B cell (primary cell): ENCODE measurements around the gene NPL. TPM values are rescaled to one million over a fixed set of nuclear protein-coding genes. Genes with fewer than 3 reads are reported as not detected.

ENCODE experiments used
- ATAC-seq: fragments of 200-7000 bp; cut with Tn5 transposase; one replicate; pipeline ENCODE4 v1.10.0; 2021; ENCODE audit warnings: low read depth, mild to moderate bottlenecking, moderate number of reproducible peaks, moderate library complexity
- CTCF ChIA-PET: fragments of 350-600 bp; sonication (Branson Sonifier 250); formaldehyde crosslinking; loops from one replicate; lab custom pipeline; 2021; ENCODE audit warnings: antibody characterized with exemption, inconsistent platforms; lab: Charles Lee
- POLR2A ChIA-PET: fragments of 350-600 bp; sonication (Branson Sonifier 250); formaldehyde crosslinking; loops from one replicate; lab custom pipeline; 2021; ENCODE audit warnings: antibody characterized with exemption; lab: Charles Lee
- DNase-seq: peaks from one replicate; pipeline ENCODE4 v3.0.0; 2013
- H2AFZ ChIP-seq: 2 replicates; pipeline ENCODE4 v1.6.1; 2012; ENCODE audit warnings: mild to moderate bottlenecking, low read depth, low read length; ENCODE audit not compliant: insufficient read depth, poor library complexity, severe bottlenecking
- H3K27ac ChIP-seq, 2 donors: 1 replicate in 1 of 2; 2 replicates in 1 of 2; pipeline ENCODE4 v1.5.1; 2012 to 2013; ENCODE audit warnings: low read length in 2 of 2, mild to moderate bottlenecking in 2 of 2, moderate library complexity in 1 of 2
- H3K27me3 ChIP-seq, 4 experiments: fragments of 200-600 bp in 1 of 4; sonication (generic) in 1 of 4; replicated peaks in 1 of 4; 1 replicate in 2 of 4; 2 replicates in 2 of 4; pipeline versions ENCODE4 v1.6.1 to v1.7.0; 2013 to 2016; ENCODE audit warnings: low read length in 3 of 4, mild to moderate bottlenecking in 2 of 4, mixed read lengths in 1 of 4, moderate library complexity in 1 of 4; ENCODE audit not compliant: insufficient read depth in 4 of 4, control insufficient read depth in 3 of 4; ENCODE audit errors: control extremely low read depth in 1 of 4
- H3K36me3 ChIP-seq, 2 experiments: replicated peaks in 1 of 2; 1 replicate in 1 of 2; 2 replicates in 1 of 2; pipeline versions ENCODE4 v1.6.1 to v1.7.1; 2013; ENCODE audit warnings: low read length in 1 of 2; ENCODE audit not compliant: insufficient read depth in 2 of 2, control insufficient read depth in 1 of 2; ENCODE audit errors: control extremely low read depth in 1 of 2, extremely low read depth in 1 of 2
- H3K4me1 ChIP-seq, 2 donors: fragments of 200-600 bp in 1 of 2; sonication (generic) in 1 of 2; 1 replicate in 1 of 2; 2 replicates in 1 of 2; pipeline versions ENCODE4 v1.5.1 to v1.6.1; 2013 to 2017; ENCODE audit warnings: low read length in 2 of 2; ENCODE audit not compliant: control insufficient read depth in 2 of 2, insufficient read depth in 2 of 2
- H3K4me2 ChIP-seq: replicated peaks from 2 replicates; pipeline ENCODE3; 2012; ENCODE audit warnings: mild to moderate bottlenecking, low read depth, low read length; ENCODE audit not compliant: poor library complexity, severe bottlenecking
- H3K4me3 ChIP-seq, 5 experiments: fragments of 200-600 bp in 1 of 5; sonication (generic) in 1 of 5; 1 replicate in 3 of 5; 2 replicates in 2 of 5; pipeline versions ENCODE4 v1.5.1 to v1.7.0; 2011 to 2016; ENCODE audit warnings: low read length in 4 of 5, mild to moderate bottlenecking in 4 of 5, low read depth in 2 of 5, control low read depth in 1 of 5, moderate library complexity in 1 of 5; ENCODE audit not compliant: insufficient read depth in 1 of 5; ENCODE audit errors: control extremely low read depth in 1 of 5, extremely low read depth in 1 of 5
- H3K79me2 ChIP-seq: fragments of 200-600 bp; sonication (generic); one replicate; pipeline ENCODE4 v1.6.0; 2016; ENCODE audit warnings: low read length; ENCODE audit not compliant: control insufficient read depth, insufficient read depth
- H3K9ac ChIP-seq: fragments of 200-600 bp; sonication (generic); 2 replicates; pipeline ENCODE4 v1.6.1; 2017; ENCODE audit warnings: mild to moderate bottlenecking, low read length, moderate library complexity
- H3K9me3 ChIP-seq, 3 donors: one replicate each; pipeline versions ENCODE4 v1.6.1 to v1.7.1; 2013; ENCODE audit warnings: low read length in 2 of 3; ENCODE audit not compliant: control insufficient read depth in 2 of 3, insufficient read depth in 1 of 3; ENCODE audit errors: control extremely low read depth in 1 of 3
- H4K20me1 ChIP-seq: 2 replicates; pipeline ENCODE4 v1.6.0; 2012; ENCODE audit warnings: mild to moderate bottlenecking, low read length; ENCODE audit not compliant: insufficient read depth, control insufficient read depth, poor library complexity, severe bottlenecking
- H3K27ac Mint-ChIP-seq: one replicate; pipeline ENCODE4 v1.8.0; 2021; ENCODE audit warnings: mixed read lengths
- H3K27me3 Mint-ChIP-seq: one replicate; pipeline ENCODE4 v1.8.0; 2021; ENCODE audit warnings: mixed read lengths
- H3K4me1 Mint-ChIP-seq: one replicate; pipeline ENCODE4 v1.8.0; 2021; ENCODE audit warnings: mixed read lengths
- H3K4me3 Mint-ChIP-seq: one replicate; pipeline ENCODE4 v1.8.0; 2021; ENCODE audit warnings: mixed read lengths
- H3K9me3 Mint-ChIP-seq: one replicate; pipeline ENCODE4 v1.8.0; 2022; ENCODE audit warnings: mixed read lengths; ENCODE audit not compliant: insufficient read depth
- EZH2 ChIP-seq: IDR thresholded peaks from 2 replicates; pipeline ENCODE4 v1.6.1; 2012; ENCODE audit warnings: borderline replicate concordance, low read depth, mild to moderate bottlenecking, moderate library complexity, low read length; ENCODE audit not compliant: insufficient read depth, poor library complexity, severe bottlenecking
- WGBS: methylation state at CpG from one replicate; pipeline ENCODE4 v1.1.5; 2013; ENCODE audit warnings: missing lambda C conversion rate; ENCODE audit not compliant: insufficient coverage; 5-methylcytosine and 5-hydroxymethylcytosine counted together
- intact Hi-C: fragments of 100-400 bp; cut with micrococcal nuclease; formaldehyde crosslinking; loops from one replicate; pipeline ENCODE4 v1.10.0; 2022
- polyA plus RNA-seq: library from polyadenylated mRNA; depleted of rRNA; stranded (reverse); fragments of >200 nt; gene quantifications from 2 replicates; pipeline ENCODE4 v1.2.3, GENCODE V29; 2012
- total RNA-seq, 2 donors: library from RNA; stranded (reverse); fragments of 120-200 nt in 1 of 2; gene quantifications; 1 replicate in 1 of 2; 2 replicates in 1 of 2; pipeline versions ENCODE4 v1.2.3 to v1.2.4, GENCODE V29; 2013 to 2022
- TF ChIP-seq, protein P1 (sequence below): fragments of 200-600 bp; IDR thresholded peaks from one replicate; pipeline ENCODE4 v1.8.0; 2022; ENCODE audit warnings: antibody characterized with exemption, mild to moderate bottlenecking

Gene NPL
- total and polyA plus RNA-seq, 2 donors (not counting 1 experiment from before 2014, with no cell fraction given): 3.4 to 5.9 TPM

DNA sequence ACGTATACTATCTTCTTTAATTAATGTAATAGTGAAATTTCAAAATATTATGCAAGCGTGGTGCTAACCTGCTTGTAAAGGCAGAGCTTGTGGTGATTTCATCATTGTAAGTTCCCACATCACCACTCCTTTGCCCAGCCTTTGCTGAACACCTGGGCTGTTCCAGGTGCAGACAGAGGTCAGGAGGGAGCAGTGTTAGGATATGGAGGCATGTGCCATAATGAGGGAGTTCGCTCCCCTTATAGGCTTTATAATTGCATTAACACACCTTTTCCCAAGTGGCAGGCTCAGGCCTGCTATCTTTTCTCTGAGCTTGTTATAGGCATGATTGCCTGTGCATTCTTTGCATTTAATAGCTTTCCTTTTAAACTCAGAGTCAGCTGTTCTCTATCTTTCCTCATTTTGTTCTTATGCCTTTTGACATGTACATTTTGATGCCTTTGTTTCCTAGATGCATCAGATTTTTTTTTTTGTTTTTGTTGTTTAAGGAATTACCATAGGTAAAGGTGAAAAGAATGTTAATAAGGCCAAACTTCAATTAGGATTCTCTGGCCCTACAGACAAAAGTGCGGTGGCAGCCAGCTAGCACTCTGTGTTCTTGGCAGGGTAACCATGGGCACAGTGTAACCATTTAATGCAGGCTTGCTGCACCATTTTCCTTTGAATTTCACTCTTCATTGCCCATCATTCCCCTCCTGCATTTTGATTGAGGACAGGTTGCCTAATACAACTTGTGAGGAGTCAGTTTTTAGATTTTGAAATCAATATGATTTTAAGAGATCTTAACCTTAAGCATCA lies 12.6 kb downstream of the NPL start:
- H3K9me3 Mint-ChIP-seq: no peaks in the 10 kb centered on the region
- no peak overlapping the region for H3K4me2 ChIP-seq
- WGBS: 100% methylated on average over 1 of the region's 4 CpGs
- intact Hi-C loops: no loop called here
- H3K4me3 Mint-ChIP-seq: no peak overlapping the region
- no peaks in the 10 kb centered on the region for H3K4me1 ChIP-seq
- H3K36me3 ChIP-seq: no peaks in the 10 kb centered on the region
- CTCF ChIA-PET: interaction anchor here (1.6 kb wide), 1 partner anchor 20 kb away, joined by 4 read pairs; no protein-coding TSS in a partner anchor
- no peak overlapping the region for H2AFZ ChIP-seq
- no peaks in the 10 kb centered on the region for H3K4me1 Mint-ChIP-seq
- TF ChIP-seq, protein P1, sequence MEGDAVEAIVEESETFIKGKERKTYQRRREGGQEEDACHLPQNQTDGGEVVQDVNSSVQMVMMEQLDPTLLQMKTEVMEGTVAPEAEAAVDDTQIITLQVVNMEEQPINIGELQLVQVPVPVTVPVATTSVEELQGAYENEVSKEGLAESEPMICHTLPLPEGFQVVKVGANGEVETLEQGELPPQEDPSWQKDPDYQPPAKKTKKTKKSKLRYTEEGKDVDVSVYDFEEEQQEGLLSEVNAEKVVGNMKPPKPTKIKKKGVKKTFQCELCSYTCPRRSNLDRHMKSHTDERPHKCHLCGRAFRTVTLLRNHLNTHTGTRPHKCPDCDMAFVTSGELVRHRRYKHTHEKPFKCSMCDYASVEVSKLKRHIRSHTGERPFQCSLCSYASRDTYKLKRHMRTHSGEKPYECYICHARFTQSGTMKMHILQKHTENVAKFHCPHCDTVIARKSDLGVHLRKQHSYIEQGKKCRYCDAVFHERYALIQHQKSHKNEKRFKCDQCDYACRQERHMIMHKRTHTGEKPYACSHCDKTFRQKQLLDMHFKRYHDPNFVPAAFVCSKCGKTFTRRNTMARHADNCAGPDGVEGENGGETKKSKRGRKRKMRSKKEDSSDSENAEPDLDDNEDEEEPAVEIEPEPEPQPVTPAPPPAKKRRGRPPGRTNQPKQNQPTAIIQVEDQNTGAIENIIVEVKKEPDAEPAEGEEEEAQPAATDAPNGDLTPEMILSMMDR: no peak
- TF ChIP-seq EZH2: no peak
- no peaks in the 10 kb centered on the region for H4K20me1 ChIP-seq
- POLR2A ChIA-PET: no interaction called here
- DNase-seq (no peak), ATAC-seq (no peak)
- H3K27me3 Mint-ChIP-seq: no peaks in the 10 kb centered on the region
- no peak overlapping the region for H3K9ac ChIP-seq
- H3K27ac Mint-ChIP-seq: no peak overlapping the region
- no peak overlapping the region for H3K27ac ChIP-seq
- no peak overlapping the region for H3K4me3 ChIP-seq
- H3K79me2 ChIP-seq: no peaks in the 10 kb centered on the region
- H3K27me3 ChIP-seq: no peaks in the 10 kb centered on the region
- no peaks in the 10 kb centered on the region for H3K9me3 ChIP-seq

DNA sequence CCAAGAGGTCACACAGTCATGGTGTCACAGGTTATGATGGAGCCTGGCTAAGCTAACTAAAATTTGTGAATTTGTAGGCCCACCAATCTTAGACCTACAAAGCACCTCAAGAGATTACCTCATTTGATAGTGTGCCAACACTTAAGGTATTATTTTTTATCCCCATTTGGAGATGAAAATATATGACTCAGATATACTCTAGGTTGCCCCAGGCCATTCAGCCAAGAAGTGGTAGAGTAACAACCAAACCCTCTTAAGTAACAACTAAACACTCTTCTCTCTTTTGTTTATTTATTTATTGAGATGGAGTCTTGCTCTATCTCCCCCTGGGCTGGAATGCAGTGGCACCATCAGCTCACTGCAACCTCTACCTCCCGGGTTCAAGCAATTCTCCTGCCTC lies 14.3 kb downstream of the NPL start:
- H4K20me1 ChIP-seq: no peaks in the 10 kb centered on the region

More for the DNA sequence above, 14.3 kb downstream of the NPL start:
- Histone ChIP-seq H3K27me3 (no peaks in the 10 kb centered on the region), H3K9me3 (no peaks in the 10 kb centered on the region), H2AFZ (no peak overlapping the region), H3K4me1 (no peaks in the 10 kb centered on the region), H3K27ac (no peak overlapping the region), H3K4me3 (no peak overlapping the region), H3K9ac (no peak overlapping the region), H3K4me2 (no peak overlapping the region), H3K79me2 (no peaks in the 10 kb centered on the region), H3K36me3 (no peaks in the 10 kb centered on the region)
- Mint-ChIP-seq H3K27ac (no peak overlapping the region), H3K9me3 (no peaks in the 10 kb centered on the region), H3K4me3 (no peak overlapping the region), H3K4me1 (no peaks in the 10 kb centered on the region), H3K27me3 (no peaks in the 10 kb centered on the region)
- CTCF ChIA-PET: no interaction called here
- DNase-seq (no peak), ATAC-seq (no peak)
- intact Hi-C loops: no loop called here
- no peak for TF ChIP-seq EZH2
- WGBS: no CpG with 5 or more reads among the region's 1 CpG
- POLR2A ChIA-PET: no interaction called here
